WERI-Rb-1 (cell line): ENCODE data around the gene FAM168B.
"Not testable (repeated sequence)": the region's sequence is repeated elsewhere in the genome, so short reads cannot be mapped to it uniquely, and the experiment has no call there.

ENCODE experiments used
- DNase-seq: peaks from one replicate; pipeline ENCODE4 v3.0.0-alpha.2; 2020
- H3K27ac ChIP-seq: fragments of 250-450 bp; sonication (Bioruptor Pico); 2 replicates; pipeline ENCODE4 v1.5.1; 2020; ENCODE audit warnings: mild to moderate bottlenecking, moderate library complexity
- H3K27me3 ChIP-seq: fragments of 250-450 bp; sonication (Bioruptor Pico); 2 replicates; pipeline ENCODE4 v1.5.1; 2021; ENCODE audit warnings: mild to moderate bottlenecking, low read depth, moderate library complexity; ENCODE audit not compliant: insufficient read depth, severe bottlenecking
- H3K36me3 ChIP-seq: fragments of 250-450 bp; sonication (Bioruptor Pico); 2 replicates; pipeline ENCODE4 v1.5.1; 2020; ENCODE audit warnings: mild to moderate bottlenecking, moderate library complexity
- H3K4me3 ChIP-seq: 2 replicates; pipeline ENCODE4 v1.5.1; 2011; ENCODE audit warnings: low read depth, mild to moderate bottlenecking, control low read depth, low read length
- H3K9me3 ChIP-seq: fragments of 250-450 bp; sonication (Bioruptor Pico); 2 replicates; pipeline ENCODE4 v1.5.1; 2021; ENCODE audit warnings: mild to moderate bottlenecking, moderate library complexity; ENCODE audit not compliant: severe bottlenecking
- CTCF ChIP-seq: IDR thresholded peaks from 2 replicates; pipeline ENCODE4 v1.5.1; 2011; ENCODE audit warnings: low read depth, mild to moderate bottlenecking, control low read depth, inconsistent platforms, low read length

The FAM168B gene

GRCh38 chr2:131092458-131093005, 728 bp downstream of the FAM168B start:
- Histone ChIP-seq H3K27me3 (no peaks in the 10 kb centered on the region), H3K36me3 (peaks cover 32% of the 10 kb centered on the region), H3K4me3 (peak overlapping the region; percentile 97), H3K9me3 (peaks cover 2% of the 10 kb centered on the region), H3K27ac (peak overlapping the region; percentile 98)
- no peak for DNase-seq
- TF ChIP-seq CTCF = no peak

- no peak for DNase-seq
- H3K27me3 ChIP-seq = no peaks in the 10 kb centered on the region
- no peak for TF ChIP-seq CTCF
- H3K4me3 ChIP-seq = no peak overlapping the region
- peaks cover 3% of the 10 kb centered on the region for H3K9me3 ChIP-seq
- peaks cover 69% of the 10 kb centered on the region for H3K36me3 ChIP-seq
- H3K27ac ChIP-seq = no peak overlapping the region
These were observed 7.6 kb downstream of the FAM168B start for GRCh38 chr2:131085646-131086045.

DNA sequence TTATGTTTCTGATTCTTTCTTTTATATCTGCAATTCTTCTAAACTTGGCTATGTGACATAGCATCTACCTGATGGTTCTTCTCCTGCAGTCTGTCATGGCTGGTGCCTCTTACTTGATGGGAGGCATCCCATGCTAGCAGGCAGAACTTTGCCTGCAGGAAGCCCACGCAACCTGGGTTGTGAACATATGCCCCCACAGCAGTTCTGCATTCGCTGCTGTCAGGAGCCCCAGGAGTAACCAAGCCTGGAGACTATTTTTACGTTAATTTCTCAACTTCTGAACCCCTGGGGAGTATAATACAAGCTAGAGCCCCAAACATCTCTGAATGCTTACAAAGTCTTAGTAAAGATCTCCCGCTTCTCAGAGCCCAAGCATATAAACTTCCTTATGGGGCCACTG, 12.1 kb downstream of the FAM168B start:
- DNase-seq = no peak
- TF ChIP-seq CTCF = no peak
- Histone ChIP-seq H3K27ac (no peak overlapping the region), H3K4me3 (no peak overlapping the region), H3K36me3 (peaks cover 74% of the 10 kb centered on the region), H3K9me3 (no peaks in the 10 kb centered on the region), H3K27me3 (no peaks in the 10 kb centered on the region)

DNA sequence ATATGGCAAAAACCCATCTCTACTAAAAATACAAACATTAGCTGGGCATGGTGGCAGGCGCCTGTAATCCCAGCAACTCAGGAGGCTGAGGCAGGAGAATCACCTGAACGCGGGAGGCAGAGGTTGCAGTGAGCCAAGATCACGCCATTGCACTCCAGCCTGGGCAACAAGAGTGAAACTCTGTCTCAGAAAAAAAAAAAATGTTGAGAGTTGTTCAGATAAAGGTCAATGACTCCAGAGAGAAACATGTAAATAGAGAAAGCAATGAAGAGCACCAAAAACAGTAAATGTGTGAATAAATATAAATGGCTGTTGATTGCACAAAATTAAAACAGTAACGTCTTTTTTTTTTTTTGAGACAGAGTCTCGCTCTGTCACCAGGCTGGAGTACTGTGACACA, 13.3 kb downstream of the FAM168B start:
- not testable (repeated sequence) for H3K27ac ChIP-seq, H3K27me3 ChIP-seq, H3K4me3 ChIP-seq, H3K9me3 ChIP-seq, DNase-seq
- peaks cover 75% of the 10 kb centered on the region for H3K36me3 ChIP-seq

- Histone ChIP-seq H3K27me3 (no peaks in the 10 kb centered on the region), H3K9me3 (no peaks in the 10 kb centered on the region), H3K4me3 (no peak overlapping the region), H3K27ac (no peak overlapping the region), H3K36me3 (peaks cover 88% of the 10 kb centered on the region)
- TF ChIP-seq CTCF = no peak
- DNase-seq = no peak
These were observed 15.3 kb downstream of the FAM168B start for GRCh38 chr2:131077966-131078365.

DNA sequence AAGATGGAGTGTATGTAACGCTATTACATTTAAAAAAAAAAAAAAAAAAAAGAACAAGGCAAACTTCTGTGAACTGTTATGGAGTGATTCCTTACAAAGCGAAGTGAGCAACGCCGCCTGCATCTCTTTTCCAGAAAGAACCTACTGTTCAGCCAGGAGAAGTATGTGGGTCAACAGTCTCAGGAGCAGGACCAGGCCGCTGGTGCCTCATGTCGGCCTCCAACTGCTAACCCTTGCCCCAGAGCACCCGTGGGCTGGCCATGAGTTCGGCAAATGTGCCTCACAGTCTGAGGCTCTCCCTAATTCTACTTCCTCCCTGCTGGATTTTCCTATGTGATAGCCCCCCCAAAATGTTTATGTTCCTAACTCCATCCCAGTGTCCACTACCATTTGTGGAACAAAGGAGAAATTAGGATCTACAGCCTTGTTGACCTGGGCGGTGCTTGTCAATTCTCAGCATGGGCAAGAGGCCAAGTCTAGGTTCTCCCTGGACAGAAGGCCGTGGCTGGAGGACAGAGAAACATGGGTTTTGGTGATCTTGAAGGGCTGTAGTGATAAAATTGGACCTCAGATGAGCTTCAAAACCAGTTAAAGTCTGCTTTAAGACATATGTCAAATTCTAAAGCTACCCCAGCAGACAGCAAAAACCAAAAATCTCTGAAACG, 15.9 kb downstream of the FAM168B start:
- H3K9me3 ChIP-seq = no peaks in the 10 kb centered on the region
- no peak overlapping the region for H3K4me3 ChIP-seq
- no peak overlapping the region for H3K27ac ChIP-seq
- no peak for TF ChIP-seq CTCF
- peaks cover 89% of the 10 kb centered on the region for H3K36me3 ChIP-seq
- H3K27me3 ChIP-seq = no peaks in the 10 kb centered on the region
- DNase-seq = no peak
